ENCODE data around the gene METTL26. TPM values are rescaled to one million over a fixed set of nuclear protein-coding genes. Genes with fewer than 3 reads are reported as not detected.

Gene METTL26
- total and polyA plus RNA-seq, 9 of the 15 experiments (the other 6 are each of a cell fraction or from before 2014, with no cell fraction given): 7.3 to 262 (median 80.9) TPM

GRCh38 chr16:630249-630814 lies 5.8 kb downstream of the METTL26 start (continued):
- TF ChIP-seq ZNF518B (CRISPR knock-in tag; IDR thresholded peaks at IDR 0.05): no peak
- TF ChIP-seq SFPQ (IDR thresholded peaks at IDR 0.05; ENCODE audit: low read depth, low read length): no peak
- TF ChIP-seq ZBED1 (IDR thresholded peaks at IDR 0.05): no peak
- no peak for TF ChIP-seq SNAPC5 (CRISPR knock-in tag; IDR thresholded peaks at IDR 0.05)
- no peak for TF ChIP-seq ZNF347 (CRISPR knock-in tag; IDR thresholded peaks at IDR 0.05; ENCODE audit: low read depth)
- no peak for TF ChIP-seq POLR2H (tag; IDR thresholded peaks at IDR 0.05; ENCODE audit: low read depth)
- peak; percentile 54 for TF ChIP-seq RBM22 (IDR thresholded peaks at IDR 0.05; ENCODE audit: low read depth, low read length, poor library complexity, severe bottlenecking)
- TF ChIP-seq ZNF24 (IDR thresholded peaks at IDR 0.05): no peak
- TF ChIP-seq ZNF609 (CRISPR knock-in tag; IDR thresholded peaks at IDR 0.05; ENCODE audit: borderline replicate concordance): no peak
- no peak for TF ChIP-seq ZNF12 (CRISPR knock-in tag; IDR thresholded peaks at IDR 0.05)
- no peak for TF ChIP-seq CREB3 (tag; conservative IDR thresholded peaks at IDR 0.05; ENCODE audit: low read depth)
- no peak for TF ChIP-seq NR0B1 (IDR thresholded peaks at IDR 0.05; ENCODE audit: partially characterized antibody)
- TF ChIP-seq SMARCB1 (IDR thresholded peaks at IDR 0.05; ENCODE audit: insufficient read length, low read depth): no peak
- TF ChIP-seq ESRRA (IDR thresholded peaks at IDR 0.05; ENCODE audit: borderline replicate concordance, low read depth): no peak
- no peak for TF ChIP-seq ZNF316 (IDR thresholded peaks at IDR 0.05)
